ENCODE results near the gene DHRSX.

DNA sequence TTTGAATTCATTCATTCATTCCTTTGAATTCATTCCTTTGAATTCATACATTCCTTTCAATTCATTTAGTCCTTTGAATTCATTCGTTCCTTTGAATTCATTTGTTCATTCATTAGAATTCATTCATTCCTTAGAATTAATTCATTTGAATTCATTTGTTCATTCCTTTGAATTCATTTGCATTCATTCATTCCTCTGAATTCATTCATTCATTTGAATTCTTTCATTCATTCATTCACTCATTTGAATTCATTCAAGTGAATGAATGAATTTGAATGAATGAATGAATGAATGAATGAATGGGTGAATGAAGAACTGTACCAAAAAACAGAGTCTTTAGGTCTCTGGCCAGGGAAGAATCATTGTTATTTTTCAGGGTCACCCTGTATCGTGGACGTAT, 216.6 kb downstream of the DHRSX start:
- TF ChIP-seq EZH2 (IDR thresholded peaks at IDR 0.05; ENCODE audit: insufficient read depth, poor library complexity, severe bottlenecking) (no peak), EZH2phosphoT487 (IDR thresholded peaks at IDR 0.05; ENCODE audit: insufficient read depth, low read depth) (no peak)

Data from GM23248 (cell line).